Panc1 (cell line): ENCODE results near the gene KDM2A.

Experiments
- CTCF ChIP-seq: fragments of 450-650 bp; IDR thresholded peaks from 2 replicates; pipeline ENCODE4 v1.5.1; 2017; ENCODE audit warnings: mild to moderate bottlenecking
- REST ChIP-seq, 2 experiments: IDR thresholded peaks; 2 replicates each; pipeline ENCODE4 v1.6.1; 2011 to 2012; ENCODE audit warnings: low read depth in 2 of 2, control low read depth in 1 of 2, low read length in 1 of 2, mild to moderate bottlenecking in 1 of 2, moderate library complexity in 1 of 2; ENCODE audit not compliant: insufficient read depth in 1 of 2

DNA sequence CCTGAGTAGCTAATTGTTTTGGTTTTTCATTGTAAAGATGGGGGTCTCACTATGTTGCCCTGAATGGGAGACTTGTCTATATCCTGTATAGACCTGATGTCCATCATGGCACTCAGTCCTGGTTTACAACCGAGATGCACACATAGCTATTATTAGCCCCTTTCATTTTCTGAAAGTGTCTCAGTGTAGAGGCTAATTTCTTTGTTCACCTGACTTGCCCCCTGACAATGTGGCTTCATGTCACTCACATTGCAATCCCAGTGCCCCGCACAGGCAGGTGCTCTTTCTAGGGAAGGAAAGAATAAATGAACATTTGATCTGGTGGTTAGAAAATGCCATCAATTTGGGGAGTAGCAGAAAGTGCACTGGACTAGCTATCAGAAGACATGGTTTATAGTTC, 13.1 kb upstream of the KDM2A start:
- TF ChIP-seq CTCF (no peak), REST (IDR thresholded peaks at IDR 0.05; ENCODE audit: insufficient read depth in 1 of 2, low read depth in 2 of 2, low read length in 1 of 2) (no peak)
